Activated CD4-positive, alpha-beta T cell treated with anti-CD3 and anti-CD28 coated beads for 36 hours (primary cell): ENCODE data around the gene CAMK1D. TPM values are rescaled to one million over a fixed set of nuclear protein-coding genes. Genes with fewer than 3 reads are reported as not detected.

Source experiments
- microRNA-seq: library from miRNA; unstranded; fragments of <30 nt; microRNA quantifications from one replicate; pipeline ENCODE4 v1.2.0, GENCODE V29; 2021; ENCODE audit warnings: borderline replicate concordance
- total RNA-seq, 2 experiments: library from RNA; stranded (reverse); gene quantifications; one replicate each; pipeline ENCODE4 v1.2.3, GENCODE V29; 2021

CAMK1D gene
- total RNA-seq, 2 experiments from 2014 or later = 16.0 to 16.3 TPM

Small RNA genes within 50 kb of the gene (microRNA-seq; reads per million reads assigned to microRNA genes)
- not detected for gene MIR4480
- not detected for gene MIR4481
- not detected for gene MIR548Q

Other genes with a start within 250 kb of the CAMK1D start
- 10 to 100 TPM; 11.3 to 12.0 TPM for gene SEC61A2, start 219.9 kb upstream of the CAMK1D start, total RNA-seq
- 100 to 1,000 TPM in 1 of 2 experiments, 10 to 100 TPM in 1; 99.9 to 108 TPM for gene NUDT5, start 153.7 kb upstream of the CAMK1D start, total RNA-seq
- gene CDC123, start 153.4 kb upstream of the CAMK1D start, total RNA-seq = 100 to 1,000 TPM; 129 to 151 TPM